T-cell (primary cell): ENCODE measurements around the gene GADL1. TPM values are rescaled to one million over a fixed set of nuclear protein-coding genes. Genes with fewer than 3 reads are reported as not detected.

Experiments
- ATAC-seq, 4 experiments: fragments of 200-7000 bp in 3 of 4; fragments of 150-1000 bp in 1 of 4; cut with Tn5 transposase; replicated peaks in 1 of 4; 1 replicate in 3 of 4; 2 replicates in 1 of 4; pipeline ENCODE4 v1.10.0; 2021; ENCODE audit warnings: moderate library complexity in 3 of 4, mild to moderate bottlenecking in 2 of 4, moderate number of reproducible peaks in 1 of 4
- CTCF ChIA-PET, 2 donors: fragments of 300-600 bp; sonication (Branson Sonifier 250); formaldehyde crosslinking; loops; one replicate each; lab custom pipeline; 2022; ENCODE audit warnings: antibody characterized with exemption in 2 of 2; lab: Charles Lee
- POLR2A ChIA-PET, 2 donors: fragments of 300-600 bp; sonication (Branson Sonifier 250); formaldehyde crosslinking; loops; one replicate each; lab custom pipeline; 2022; ENCODE audit warnings: antibody characterized with exemption in 2 of 2; lab: Charles Lee
- DNase-seq, 35 experiments: peaks; one replicate each; pipeline versions ENCODE4 v3.0.0 to v3.0.0-alpha.2; 2013 to 2023
- H3K27ac ChIP-seq: one replicate; pipeline ENCODE4 v1.5.1; 2013; ENCODE audit warnings: low read length
- H3K27me3 ChIP-seq, 2 experiments: replicated peaks in 1 of 2; 1 replicate in 1 of 2; 2 replicates in 1 of 2; pipeline versions ENCODE4 v1.6.1 to v1.7.0; 2013; ENCODE audit warnings: low read length in 1 of 2, mixed read lengths in 1 of 2; ENCODE audit not compliant: control insufficient read depth in 2 of 2, insufficient read depth in 2 of 2; ENCODE audit errors: extremely low read depth in 1 of 2
- H3K36me3 ChIP-seq, 2 donors: 1 replicate in 1 of 2; 2 replicates in 1 of 2; pipeline versions ENCODE4 v1.6.1 to v1.7.0; 2013; ENCODE audit warnings: low read length in 1 of 2; ENCODE audit not compliant: control insufficient read depth in 2 of 2, insufficient read depth in 1 of 2; ENCODE audit errors: extremely low read depth in 1 of 2
- H3K4me1 ChIP-seq, 2 experiments: 1 replicate in 1 of 2; 2 replicates in 1 of 2; pipeline versions ENCODE4 v1.6.1 to v1.7.0; 2013; ENCODE audit warnings: low read length in 2 of 2, mixed read lengths in 1 of 2; ENCODE audit not compliant: insufficient read depth in 2 of 2, control insufficient read depth in 1 of 2; ENCODE audit errors: extremely low read depth in 1 of 2
- H3K4me3 ChIP-seq, 2 donors: 1 replicate in 1 of 2; 2 replicates in 1 of 2; pipeline versions ENCODE4 v1.5.1 to v1.7.0; 2013; ENCODE audit warnings: mild to moderate bottlenecking in 2 of 2, low read length in 1 of 2, moderate library complexity in 1 of 2; ENCODE audit not compliant: control insufficient read depth in 1 of 2; ENCODE audit errors: extremely low read depth in 1 of 2
- H3K9me3 ChIP-seq: 2 replicates; pipeline ENCODE4 v1.7.0; 2013
- H3K27ac Mint-ChIP-seq, 2 donors: one replicate each; pipeline ENCODE4 v1.8.0; 2020 to 2021; ENCODE audit warnings: mild to moderate bottlenecking in 2 of 2, mixed read lengths in 2 of 2
- H3K27me3 Mint-ChIP-seq, 2 donors: one replicate each; pipeline ENCODE4 v1.8.0; 2021 to 2022; ENCODE audit warnings: mixed read lengths in 2 of 2
- H3K36me3 Mint-ChIP-seq: one replicate; pipeline ENCODE4 v1.8.0; 2021; ENCODE audit warnings: mixed read lengths
- H3K4me1 Mint-ChIP-seq, 3 donors: one replicate each; pipeline ENCODE4 v1.8.0; 2020 to 2022; ENCODE audit warnings: mixed read lengths in 3 of 3, mild to moderate bottlenecking in 1 of 3
- H3K4me3 Mint-ChIP-seq, 3 donors: one replicate each; pipeline ENCODE4 v1.8.0; 2020 to 2022; ENCODE audit warnings: mild to moderate bottlenecking in 3 of 3, mixed read lengths in 3 of 3, moderate library complexity in 3 of 3
- H3K9me3 Mint-ChIP-seq, 3 donors: one replicate each; pipeline ENCODE4 v1.8.0; 2020 to 2022; ENCODE audit warnings: mixed read lengths in 3 of 3
- WGBS: methylation state at CpG from one replicate; pipeline ENCODE4 v1.1.5; 2013; ENCODE audit warnings: missing lambda C conversion rate; ENCODE audit not compliant: insufficient coverage; 5-methylcytosine and 5-hydroxymethylcytosine counted together
- total RNA-seq, 35 experiments: library from RNA in 6 of 35; stranded (reverse) in 6 of 35; fragments of 120-200 nt in 1 of 35; gene quantifications; one replicate each; pipeline versions ENCODE4 v1.2.1 to v1.2.4 and lab custom pipeline; 2013 to 2026

The GADL1 gene
- total RNA-seq, 5 donors from 2014 or later (not counting 1 experiment from before 2014, with no cell fraction given), result not detected

- WGBS, result 17% methylated on average over 1 of the region's 6 CpGs
- ChIA-PET POLR2A (no interaction called here), CTCF (interaction anchor here in 1 of 2 donors (0.6 kb wide), 1 partner anchor 89 kb away, joined by 6 read pairs; no protein-coding TSS in a partner anchor)
- Histone ChIP-seq H3K27me3 (no peaks in the 10 kb centered on the region), H3K9me3 (no peaks in the 10 kb centered on the region), H3K36me3 (no peaks in the 10 kb centered on the region), H3K27ac (no peak overlapping the region), H3K4me1 (no peaks in the 10 kb centered on the region), H3K4me3 (no peak overlapping the region)
- DNase-seq (no peak), ATAC-seq (no peak)
- Mint-ChIP-seq H3K4me1 (no peaks in the 10 kb centered on the region), H3K9me3 (no peaks in the 10 kb centered on the region), H3K4me3 (no peak overlapping the region), H3K36me3 (no peaks in the 10 kb centered on the region), H3K27me3 (peaks cover 0 to 2% of the 10 kb centered on the region in 2 donors), H3K27ac (no peak overlapping the region)
Measured at GRCh38 chr3:30855400-30856292, 38.8 kb downstream of the GADL1 start.

GRCh38 chr3:30852833-30853232, 41.6 kb downstream of the GADL1 start:
- no peaks in the 10 kb centered on the region for H3K27me3 ChIP-seq
- Mint-ChIP-seq H3K36me3 (no peaks in the 10 kb centered on the region), H3K4me1 (no peaks in the 10 kb centered on the region), H3K4me3 (no peak overlapping the region), H3K27ac (no peak overlapping the region), H3K27me3 (peaks cover 0 to 2% of the 10 kb centered on the region in 2 donors), H3K9me3 (no peaks in the 10 kb centered on the region)
- no peak overlapping the region for H3K27ac ChIP-seq
- DNase-seq (no peak), ATAC-seq (no peak)
- CTCF ChIA-PET, result no interaction called here
- no peak overlapping the region for H3K4me3 ChIP-seq
- no peaks in the 10 kb centered on the region for H3K4me1 ChIP-seq
- POLR2A ChIA-PET, result no interaction called here
- 62% methylated on average over 2 of the region's 4 CpGs for WGBS
- no peaks in the 10 kb centered on the region for H3K9me3 ChIP-seq
- H3K36me3 ChIP-seq, result no peaks in the 10 kb centered on the region

GRCh38 chr3:30848087-30848779, 46.2 kb downstream of the GADL1 start:
- DNase-seq (no peak), ATAC-seq (no peak)
- no CpG with 5 or more reads among the region's 3 CpGs for WGBS
- Mint-ChIP-seq H3K27me3 (no peaks in the 10 kb centered on the region), H3K27ac (no peak overlapping the region), H3K9me3 (no peaks in the 10 kb centered on the region), H3K4me3 (no peak overlapping the region), H3K36me3 (no peaks in the 10 kb centered on the region), H3K4me1 (no peaks in the 10 kb centered on the region)
- no peaks in the 10 kb centered on the region for H3K9me3 ChIP-seq
- no peaks in the 10 kb centered on the region for H3K36me3 ChIP-seq
- ChIA-PET POLR2A (no interaction called here), CTCF (no interaction called here)
- no peaks in the 10 kb centered on the region for H3K4me1 ChIP-seq
- peaks cover 0 to 2% of the 10 kb centered on the region in 2 experiments for H3K27me3 ChIP-seq
- no peak overlapping the region for H3K4me3 ChIP-seq
- H3K27ac ChIP-seq, result no peak overlapping the region

- Mint-ChIP-seq H3K4me1 (no peaks in the 10 kb centered on the region), H3K27me3 (no peaks in the 10 kb centered on the region), H3K4me3 (no peak overlapping the region), H3K9me3 (no peaks in the 10 kb centered on the region), H3K27ac (no peak overlapping the region), H3K36me3 (no peaks in the 10 kb centered on the region)
- WGBS, result 17% methylated on average over 1 of the region's 3 CpGs
- no peaks in the 10 kb centered on the region for H3K4me1 ChIP-seq
- no peak overlapping the region for H3K27ac ChIP-seq
- H3K9me3 ChIP-seq, result no peaks in the 10 kb centered on the region
- H3K36me3 ChIP-seq, result no peaks in the 10 kb centered on the region
- no peak overlapping the region for H3K4me3 ChIP-seq
- peaks cover 0 to 2% of the 10 kb centered on the region in 2 experiments for H3K27me3 ChIP-seq
- no peak for DNase-seq
- POLR2A ChIA-PET, result no interaction called here
- no peak for ATAC-seq
- CTCF ChIA-PET, result no interaction called here
Measured at GRCh38 chr3:30847592-30847991, 46.9 kb downstream of the GADL1 start.

GRCh38 chr3:30845606-30846005, 48.9 kb downstream of the GADL1 start:
- Mint-ChIP-seq H3K4me3 (no peak overlapping the region), H3K9me3 (no peaks in the 10 kb centered on the region), H3K36me3 (no peaks in the 10 kb centered on the region), H3K27me3 (peaks cover 2 to 3% of the 10 kb centered on the region in 2 donors), H3K27ac (no peak overlapping the region), H3K4me1 (no peaks in the 10 kb centered on the region)
- H3K27ac ChIP-seq, result no peak overlapping the region
- POLR2A ChIA-PET, result no interaction called here
- 100% methylated on average over 1 of the region's 2 CpGs for WGBS
- ATAC-seq (no peak), DNase-seq (no peak)
- CTCF ChIA-PET, result no interaction called here
- H3K36me3 ChIP-seq, result no peaks in the 10 kb centered on the region
- H3K4me3 ChIP-seq, result no peak overlapping the region
- no peaks in the 10 kb centered on the region for H3K4me1 ChIP-seq
- H3K27me3 ChIP-seq, result peaks cover 0 to 2% of the 10 kb centered on the region in 2 experiments
- H3K9me3 ChIP-seq, result no peaks in the 10 kb centered on the region

GRCh38 chr3:30843877-30844276, 50.6 kb downstream of the GADL1 start:
- POLR2A ChIA-PET, result no interaction called here
- H3K36me3 Mint-ChIP-seq, result no peaks in the 10 kb centered on the region

More at GRCh38 chr3:30843877-30844276, 50.6 kb downstream of the GADL1 start:
- no peak overlapping the region for H3K27ac ChIP-seq
- DNase-seq (no peak), ATAC-seq (no peak)
- Mint-ChIP-seq H3K27me3 (peaks cover 2 to 7% of the 10 kb centered on the region in 2 donors), H3K4me1 (no peaks in the 10 kb centered on the region), H3K27ac (no peak overlapping the region), H3K4me3 (no peak overlapping the region), H3K9me3 (no peaks in the 10 kb centered on the region)
- CTCF ChIA-PET, result no interaction called here
- H3K36me3 ChIP-seq, result no peaks in the 10 kb centered on the region
- no peak overlapping the region for H3K4me3 ChIP-seq
- no peaks in the 10 kb centered on the region for H3K9me3 ChIP-seq
- H3K27me3 ChIP-seq, result peaks cover 0 to 2% of the 10 kb centered on the region in 2 experiments
- no peaks in the 10 kb centered on the region for H3K4me1 ChIP-seq
- no CpG with 5 or more reads among the region's 10 CpGs for WGBS
